ENCODE results near the gene RUNX2. TPM values are rescaled to one million over a fixed set of nuclear protein-coding genes. Genes with fewer than 3 reads are reported as not detected.
A peak's percentile ranks its signal among the peaks of the same experiment; 100 is the strongest.
"Not testable (repeated sequence)": the region's sequence is repeated elsewhere in the genome, so short reads cannot be mapped to it uniquely, and the experiment has no call there.

The RUNX2 gene
- total RNA-seq (2014; rRNA removed) (3.8 and 7.3 TPM in 2 replicates), Bru-seq, nascent RNA (percentile 56 among the genes with signal in this experiment), BruChase-seq, experiment 1, labeled RNA remaining after a 6-hour chase (percentile 43 among the genes with signal in this experiment), BruChase-seq, experiment 2, labeled RNA remaining after a 2-hour chase (percentile 50 among the genes with signal in this experiment)
- long read RNA-seq, partial matches to known transcripts = 3 of 9 reads
- long read RNA-seq, other reads (novel, unspliced or antisense) = 6 of 9 reads

DNA sequence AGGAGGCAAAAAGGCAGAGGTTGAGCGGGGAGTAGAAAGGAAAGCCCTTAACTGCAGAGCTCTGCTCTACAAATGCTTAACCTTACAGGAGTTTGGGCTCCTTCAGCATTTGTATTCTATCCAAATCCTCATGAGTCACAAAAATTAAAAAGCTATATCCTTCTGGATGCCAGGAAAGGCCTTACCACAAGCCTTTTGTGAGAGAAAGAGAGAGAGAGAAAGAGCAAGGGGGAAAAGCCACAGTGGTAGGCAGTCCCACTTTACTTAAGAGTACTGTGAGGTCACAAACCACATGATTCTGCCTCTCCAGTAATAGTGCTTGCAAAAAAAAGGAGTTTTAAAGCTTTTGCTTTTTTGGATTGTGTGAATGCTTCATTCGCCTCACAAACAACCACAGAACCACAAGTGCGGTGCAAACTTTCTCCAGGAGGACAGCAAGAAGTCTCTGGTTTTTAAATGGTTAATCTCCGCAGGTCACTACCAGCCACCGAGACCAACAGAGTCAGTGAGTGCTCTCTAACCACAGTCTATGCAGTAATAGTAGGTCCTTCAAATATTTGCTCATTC lies at the start of gene RUNX2:
RUNX2 (plus strand) TSS at position 375 of the 567 bp plus-strand sequence. CDS start 397 bp downstream, outside the sequence.
- H3K9ac ChIP-seq (ENCODE audit: low read length) = no peak within 1 kb of the TSS
- H3K27ac ChIP-seq (ENCODE audit: low read length) = no peak within 1 kb of the TSS
- H3K36me3 ChIP-seq (ENCODE audit: low read depth, low read length) = no peaks in the 10 kb centered on the region
- no peaks in the 10 kb centered on the region for H3K9me2 ChIP-seq (replicated peaks; ENCODE audit: low read length)
- ChIA-PET POLR2A (ENCODE audit: unreplicated experiment) (interaction anchor here (0.6 kb wide), 1 partner anchor 25 kb away, joined by 3 read pairs; no protein-coding TSS in a partner anchor), CTCF (no interaction called here)
- no peaks in the 10 kb centered on the region for H3K79me2 ChIP-seq (ENCODE audit: low read length)
- H3K9me3 ChIP-seq (ENCODE audit: low read length) = no peaks in the 10 kb centered on the region
- ATAC-seq = peak; percentile 90
- H3K27me3 ChIP-seq (ENCODE audit: low read length) = no peaks in the 10 kb centered on the region
- peaks cover 16% of the 10 kb centered on the region for H3K4me1 ChIP-seq (ENCODE audit: insufficient read depth, low read length)
- no peak within 1 kb of the TSS for H3K4me3 ChIP-seq (ENCODE audit: low read length)
- peak; percentile 59 for DNase-seq
- BruUV-seq (replicated peaks) = no TSS peak
- H3F3A ChIP-seq (ENCODE audit: low read length, unreplicated experiment) = no peaks in the 10 kb centered on the region
- H3K4me2 ChIP-seq (ENCODE audit: low read length) = no peak within 1 kb of the TSS
- no peaks in the 10 kb centered on the region for H4K20me1 ChIP-seq (ENCODE audit: low read length)
- H2AFZ ChIP-seq (ENCODE audit: low read length) = 0 out of 2 replicates have a peak within 1 kb of the TSS, but pooled peaks have one; percentile 15
- no peak for TF ChIP-seq EZH2phosphoT487 (IDR thresholded peaks at IDR 0.05; ENCODE audit: borderline replicate concordance, low read length)
- TF ChIP-seq, protein P1, sequence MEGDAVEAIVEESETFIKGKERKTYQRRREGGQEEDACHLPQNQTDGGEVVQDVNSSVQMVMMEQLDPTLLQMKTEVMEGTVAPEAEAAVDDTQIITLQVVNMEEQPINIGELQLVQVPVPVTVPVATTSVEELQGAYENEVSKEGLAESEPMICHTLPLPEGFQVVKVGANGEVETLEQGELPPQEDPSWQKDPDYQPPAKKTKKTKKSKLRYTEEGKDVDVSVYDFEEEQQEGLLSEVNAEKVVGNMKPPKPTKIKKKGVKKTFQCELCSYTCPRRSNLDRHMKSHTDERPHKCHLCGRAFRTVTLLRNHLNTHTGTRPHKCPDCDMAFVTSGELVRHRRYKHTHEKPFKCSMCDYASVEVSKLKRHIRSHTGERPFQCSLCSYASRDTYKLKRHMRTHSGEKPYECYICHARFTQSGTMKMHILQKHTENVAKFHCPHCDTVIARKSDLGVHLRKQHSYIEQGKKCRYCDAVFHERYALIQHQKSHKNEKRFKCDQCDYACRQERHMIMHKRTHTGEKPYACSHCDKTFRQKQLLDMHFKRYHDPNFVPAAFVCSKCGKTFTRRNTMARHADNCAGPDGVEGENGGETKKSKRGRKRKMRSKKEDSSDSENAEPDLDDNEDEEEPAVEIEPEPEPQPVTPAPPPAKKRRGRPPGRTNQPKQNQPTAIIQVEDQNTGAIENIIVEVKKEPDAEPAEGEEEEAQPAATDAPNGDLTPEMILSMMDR (conservative IDR thresholded peaks at IDR 0.05; ENCODE audit: low read depth, low read length) = no peak
- TF ChIP-seq EZH2 (IDR thresholded peaks at IDR 0.05; ENCODE audit: low read length, unreplicated experiment) = no peak
- intact Hi-C loops (cut with micrococcal nuclease) = no loop called here

DNA sequence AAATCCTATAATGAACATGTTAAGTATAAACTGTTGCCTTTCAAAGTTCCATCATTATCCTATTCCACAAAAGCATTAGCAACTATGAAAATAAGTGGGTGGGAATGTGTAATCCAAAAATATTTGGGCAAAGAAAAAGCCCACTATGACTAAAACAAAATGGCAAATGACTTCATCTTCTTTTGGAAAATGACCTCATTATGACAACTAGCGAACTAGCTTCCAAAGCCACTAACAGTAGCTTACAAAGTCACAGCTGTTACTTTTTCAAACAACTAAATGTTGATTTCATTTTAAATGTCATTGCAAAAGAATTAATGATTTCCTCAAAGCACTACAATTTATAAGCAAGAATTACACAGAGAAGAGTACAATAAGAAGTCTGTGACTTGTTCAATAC lies 49.8 kb upstream of the RUNX2 start:
- CTCF ChIA-PET = no interaction called here

DNA sequence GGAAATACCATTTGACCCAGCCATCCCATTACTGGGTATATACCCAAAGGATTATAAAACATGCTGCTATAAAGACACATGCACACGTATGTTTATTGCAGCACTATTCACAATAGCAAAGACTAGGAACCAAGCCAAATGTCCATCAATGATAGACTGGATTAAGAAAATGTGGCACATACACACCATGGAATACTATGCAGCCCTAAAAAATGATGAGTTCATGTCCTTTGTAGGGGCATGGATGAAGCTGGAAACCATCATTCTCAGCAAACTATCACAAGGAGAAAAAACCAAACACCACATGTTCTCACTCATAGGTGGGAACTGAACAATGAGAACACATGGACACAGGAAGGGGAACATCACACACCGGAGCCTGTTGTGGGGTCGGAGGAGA lies 41.4 kb upstream of the RUNX2 start:
- intact Hi-C loops (cut with micrococcal nuclease); H4K20me1 ChIP-seq (ENCODE audit: low read length); H3K27ac ChIP-seq (ENCODE audit: low read length); H3K4me3 ChIP-seq (ENCODE audit: low read length); H3K9me2 ChIP-seq (replicated peaks; ENCODE audit: low read length); H2AFZ ChIP-seq (ENCODE audit: low read length); H3K27me3 ChIP-seq (ENCODE audit: low read length); DNase-seq; H3K79me2 ChIP-seq (ENCODE audit: low read length); BruUV-seq (replicated peaks); H3K4me2 ChIP-seq (ENCODE audit: low read length); POLR2A ChIA-PET (ENCODE audit: unreplicated experiment); H3K4me1 ChIP-seq (ENCODE audit: insufficient read depth, low read length); CTCF ChIA-PET; H3K9me3 ChIP-seq (ENCODE audit: low read length); H3K9ac ChIP-seq (ENCODE audit: low read length); ATAC-seq; H3K36me3 ChIP-seq (ENCODE audit: low read depth, low read length); H3F3A ChIP-seq (ENCODE audit: low read length, unreplicated experiment): not testable (repeated sequence)

More for the DNA sequence above, 49.8 kb upstream of the RUNX2 start:
- DNase-seq (no peak), ATAC-seq (no peak)
- Histone ChIP-seq H3K9me2 (replicated peaks; ENCODE audit: low read length) (no peaks in the 10 kb centered on the region), H3K36me3 (ENCODE audit: low read depth, low read length) (no peaks in the 10 kb centered on the region), H4K20me1 (ENCODE audit: low read length) (no peaks in the 10 kb centered on the region), H3K9me3 (ENCODE audit: low read length) (no peaks in the 10 kb centered on the region), H3K4me1 (ENCODE audit: insufficient read depth, low read length) (no peaks in the 10 kb centered on the region), H3F3A (ENCODE audit: low read length, unreplicated experiment) (no peaks in the 10 kb centered on the region), H3K4me3 (ENCODE audit: low read length) (no peak overlapping the region), H3K79me2 (ENCODE audit: low read length) (no peaks in the 10 kb centered on the region), H2AFZ (ENCODE audit: low read length) (no peak overlapping the region), H3K27me3 (ENCODE audit: low read length) (no peaks in the 10 kb centered on the region), H3K4me2 (ENCODE audit: low read length) (no peak overlapping the region), H3K27ac (ENCODE audit: low read length) (no peak overlapping the region), H3K9ac (ENCODE audit: low read length) (no peak overlapping the region)
- TF ChIP-seq EZH2phosphoT487 (IDR thresholded peaks at IDR 0.05; ENCODE audit: borderline replicate concordance, low read length) = no peak
- TF ChIP-seq EZH2 (IDR thresholded peaks at IDR 0.05; ENCODE audit: low read length, unreplicated experiment) = no peak
- TF ChIP-seq, protein P1 (conservative IDR thresholded peaks at IDR 0.05; ENCODE audit: low read depth, low read length) = no peak
- BruUV-seq (replicated peaks) = no TSS peak
- intact Hi-C loops (cut with micrococcal nuclease) = no loop called here
- POLR2A ChIA-PET (ENCODE audit: unreplicated experiment) = no interaction called here

Measured in PC-3 (cell line).